MCF 10A (cell line): ENCODE results near the gene FRAS1. TPM values are rescaled to one million over a fixed set of nuclear protein-coding genes. Genes with fewer than 3 reads are reported as not detected.

Experiments used
- BruUV-seq: library from RNA; stranded (reverse); fragments of 400-500 nt; replicated peaks from 2 replicates; lab custom pipeline; 2021; lab: Mats Ljungman, UMichigan
- CTCF ChIA-PET: fragments of 300-600 bp; sonication (Branson Sonifier 250); formaldehyde crosslinking; extraction: SDS; loops from one replicate; lab custom pipeline; 2021; ENCODE audit warnings: antibody characterized with exemption, inconsistent platforms; lab: Yijun Ruan, JAX
- POLR2A ChIA-PET: fragments of 300-600, 350-650 bp; sonication (Branson Sonifier 250); formaldehyde crosslinking; extraction: SDS; loops from one replicate; lab custom pipeline; 2020; ENCODE audit warnings: antibody characterized with exemption, inconsistent platforms; lab: Yijun Ruan, JAX
- DNase-seq: peaks from one replicate; pipeline ENCODE4 v3.0.0-alpha.2; 2018; ENCODE audit not compliant: unreplicated experiment
- H3K27ac Mint-ChIP-seq: one replicate; pipeline ENCODE4 v1.8.0; 2022; ENCODE audit warnings: mild to moderate bottlenecking, low read depth, mixed read lengths; ENCODE audit not compliant: unreplicated experiment
- H3K27me3 Mint-ChIP-seq: one replicate; pipeline ENCODE4 v1.8.0; 2022; ENCODE audit warnings: mixed read lengths; ENCODE audit not compliant: insufficient read depth, unreplicated experiment
- H3K36me3 Mint-ChIP-seq: one replicate; pipeline ENCODE4 v1.8.0; 2022; ENCODE audit warnings: mild to moderate bottlenecking, moderate library complexity, mixed read lengths; ENCODE audit not compliant: insufficient read depth, unreplicated experiment
- H3K4me1 Mint-ChIP-seq: one replicate; pipeline ENCODE4 v1.8.0; 2022; ENCODE audit warnings: mixed read lengths; ENCODE audit not compliant: insufficient read depth, unreplicated experiment
- H3K4me3 Mint-ChIP-seq: one replicate; pipeline ENCODE4 v1.8.0; 2022; ENCODE audit warnings: mild to moderate bottlenecking, moderate library complexity, mixed read lengths; ENCODE audit not compliant: unreplicated experiment
- H3K9me3 Mint-ChIP-seq: one replicate; pipeline ENCODE4 v1.8.0; 2022; ENCODE audit warnings: mixed read lengths; ENCODE audit not compliant: unreplicated experiment
- intact Hi-C: fragments of 100-400 bp; cut with micrococcal nuclease; formaldehyde crosslinking; loops from 2 replicates; pipeline ENCODE4 v1.14.1; 2022
- total RNA-seq: library from RNA; stranded (reverse); gene quantifications from 2 replicates; pipeline ENCODE4 v1.2.3, GENCODE V29; 2022
- TF ChIP-seq, protein P1 (sequence below): fragments of 200-600 bp; IDR thresholded peaks from one replicate; pipeline ENCODE4 v1.8.0; 2022; ENCODE audit warnings: antibody characterized with exemption, mild to moderate bottlenecking; ENCODE audit not compliant: unreplicated experiment

The FRAS1 gene
- total RNA-seq, 1 experiment from 2014 or later, result 2.0 TPM

DNA sequence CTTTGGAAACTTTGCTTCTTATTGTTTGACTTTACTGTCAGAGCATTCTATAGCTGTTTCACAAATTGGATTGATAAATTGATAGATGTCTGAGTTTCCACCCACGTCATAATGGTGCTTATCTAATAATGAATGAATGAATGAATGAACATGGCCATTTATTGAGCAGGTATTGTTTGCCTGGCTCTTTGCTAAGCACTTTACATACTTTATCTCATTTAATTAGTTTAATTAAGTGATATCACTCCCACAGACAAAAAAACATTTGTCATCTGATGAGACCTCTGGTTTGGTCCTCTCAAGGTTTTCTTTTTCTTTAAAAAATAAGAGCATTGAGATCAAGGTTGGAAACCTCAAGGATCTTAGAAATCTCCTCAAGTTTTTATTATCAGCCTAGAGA is 2.8 kb downstream of the FRAS1 start:
- POLR2A ChIA-PET, result interaction anchor here (0.6 to 1.9 kb wide), 11 partner anchors 14 to 531 kb away, joined by 3 to 7 read pairs (median 3); partner anchors contain the start of gene MRPL1
- Mint-ChIP-seq H3K4me1 (peaks cover 19% of the 10 kb centered on the region), H3K27ac (no peak overlapping the region), H3K4me3 (no peak overlapping the region), H3K9me3 (no peaks in the 10 kb centered on the region), H3K27me3 (no peaks in the 10 kb centered on the region), H3K36me3 (no peaks in the 10 kb centered on the region)
- intact Hi-C loops, result loop anchor here (1.0 to 10.0 kb wide), 4 partner anchors 65 to 815 kb away; partner anchors contain the start of gene CNOT6L
- no TSS peak for BruUV-seq
- TF ChIP-seq, protein P1, sequence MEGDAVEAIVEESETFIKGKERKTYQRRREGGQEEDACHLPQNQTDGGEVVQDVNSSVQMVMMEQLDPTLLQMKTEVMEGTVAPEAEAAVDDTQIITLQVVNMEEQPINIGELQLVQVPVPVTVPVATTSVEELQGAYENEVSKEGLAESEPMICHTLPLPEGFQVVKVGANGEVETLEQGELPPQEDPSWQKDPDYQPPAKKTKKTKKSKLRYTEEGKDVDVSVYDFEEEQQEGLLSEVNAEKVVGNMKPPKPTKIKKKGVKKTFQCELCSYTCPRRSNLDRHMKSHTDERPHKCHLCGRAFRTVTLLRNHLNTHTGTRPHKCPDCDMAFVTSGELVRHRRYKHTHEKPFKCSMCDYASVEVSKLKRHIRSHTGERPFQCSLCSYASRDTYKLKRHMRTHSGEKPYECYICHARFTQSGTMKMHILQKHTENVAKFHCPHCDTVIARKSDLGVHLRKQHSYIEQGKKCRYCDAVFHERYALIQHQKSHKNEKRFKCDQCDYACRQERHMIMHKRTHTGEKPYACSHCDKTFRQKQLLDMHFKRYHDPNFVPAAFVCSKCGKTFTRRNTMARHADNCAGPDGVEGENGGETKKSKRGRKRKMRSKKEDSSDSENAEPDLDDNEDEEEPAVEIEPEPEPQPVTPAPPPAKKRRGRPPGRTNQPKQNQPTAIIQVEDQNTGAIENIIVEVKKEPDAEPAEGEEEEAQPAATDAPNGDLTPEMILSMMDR, result no peak
- CTCF ChIA-PET, result interaction anchor here (0.6 to 2.5 kb wide), 26 partner anchors 9 to 470 kb away, joined by 3 to 30 read pairs (median 4); no protein-coding TSS in a partner anchor
- no peak for DNase-seq

DNA sequence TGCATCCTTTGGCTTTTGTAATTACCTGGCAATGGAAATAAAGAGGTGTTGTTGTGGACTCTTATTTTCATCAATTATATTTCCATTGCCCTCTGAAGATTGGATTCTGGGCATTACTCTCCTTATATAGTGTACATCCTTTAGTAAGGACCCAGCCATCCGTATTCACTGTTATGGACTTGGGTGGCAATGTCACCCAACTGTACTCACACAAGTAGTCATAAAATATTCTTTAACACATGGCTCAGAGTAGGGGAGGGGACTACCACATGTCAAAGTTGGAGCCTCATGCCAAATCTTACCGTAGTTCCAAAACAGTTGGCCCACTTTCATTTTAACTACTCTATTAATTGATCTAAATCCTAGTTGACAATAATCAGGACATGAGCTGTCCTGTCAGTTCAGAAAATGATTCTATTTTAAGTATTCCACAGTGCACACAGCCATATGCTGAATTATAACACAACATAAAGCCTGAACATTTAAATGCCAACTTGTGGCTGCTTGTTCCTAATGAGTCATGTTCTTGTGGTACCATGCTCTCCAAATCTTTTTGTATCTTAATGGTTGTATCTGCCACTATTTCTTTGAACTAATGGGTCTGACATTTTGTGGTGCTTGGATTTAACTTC is 4.9 kb downstream of the FRAS1 start:
- Mint-ChIP-seq H3K4me1 (peaks cover 13% of the 10 kb centered on the region), H3K27ac (no peak overlapping the region), H3K4me3 (no peak overlapping the region), H3K9me3 (no peaks in the 10 kb centered on the region), H3K27me3 (no peaks in the 10 kb centered on the region), H3K36me3 (no peaks in the 10 kb centered on the region)
- TF ChIP-seq, protein P1, result no peak
- POLR2A ChIA-PET, result interaction anchor here (1.9 kb wide), 1 partner anchor 114 kb away, joined by 8 read pairs; no protein-coding TSS in a partner anchor
- BruUV-seq, result no TSS peak
- intact Hi-C loops, result no loop called here
- peak; percentile 62 for DNase-seq
- CTCF ChIA-PET, result interaction anchor here (0.5 to 0.9 kb wide), 2 partner anchors 15 to 457 kb away, joined by 3 read pairs; no protein-coding TSS in a partner anchor

DNA sequence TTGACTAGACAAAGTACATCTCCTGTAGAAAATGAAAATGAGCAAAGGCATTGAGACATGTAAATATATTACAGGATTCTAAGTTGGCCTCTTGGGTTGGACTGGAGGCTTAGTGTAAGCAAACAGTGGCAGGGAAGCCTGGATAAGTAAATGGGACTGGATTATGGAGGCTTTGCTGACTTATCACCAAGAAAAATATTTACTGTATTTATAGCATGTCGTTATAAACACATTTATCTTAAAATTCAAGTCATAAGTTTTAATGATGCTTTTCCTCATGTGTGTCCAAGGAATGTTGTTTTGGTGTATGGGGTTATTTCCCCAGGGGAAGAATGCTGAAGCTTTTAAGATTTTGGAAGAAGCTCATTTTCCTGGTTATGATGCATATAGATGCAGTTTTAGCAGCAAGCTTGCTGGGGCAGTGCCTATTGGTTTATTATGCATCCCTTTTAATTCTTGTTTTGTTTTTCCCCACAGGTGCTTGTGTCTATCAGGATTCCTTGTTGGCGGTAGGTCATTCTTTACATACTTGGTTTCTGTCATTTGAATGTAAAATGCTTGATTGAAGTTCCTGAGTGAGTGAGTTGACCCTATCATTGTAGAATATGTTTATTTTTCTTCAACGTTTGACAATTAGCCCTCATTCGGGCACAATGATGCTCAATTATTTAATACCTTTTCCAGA is 8.5 kb downstream of the FRAS1 start:
- no peak for DNase-seq
- no TSS peak for BruUV-seq
- H3K36me3 Mint-ChIP-seq, result no peaks in the 10 kb centered on the region
- H3K27me3 Mint-ChIP-seq, result no peaks in the 10 kb centered on the region
- H3K9me3 Mint-ChIP-seq, result no peaks in the 10 kb centered on the region
- ChIA-PET CTCF (interaction anchor here (0.7 kb wide), 1 partner anchor 53 kb away, joined by 4 read pairs; no protein-coding TSS in a partner anchor), POLR2A (interaction anchor here (0.5 to 0.6 kb wide), 2 partner anchors 110 to 416 kb away, joined by 3 read pairs; no protein-coding TSS in a partner anchor)
- peaks cover 13% of the 10 kb centered on the region for H3K4me1 Mint-ChIP-seq
- no peak overlapping the region for H3K27ac Mint-ChIP-seq
- TF ChIP-seq, protein P1, result no peak
- H3K4me3 Mint-ChIP-seq, result no peak overlapping the region
- intact Hi-C loops, result no loop called here

DNA sequence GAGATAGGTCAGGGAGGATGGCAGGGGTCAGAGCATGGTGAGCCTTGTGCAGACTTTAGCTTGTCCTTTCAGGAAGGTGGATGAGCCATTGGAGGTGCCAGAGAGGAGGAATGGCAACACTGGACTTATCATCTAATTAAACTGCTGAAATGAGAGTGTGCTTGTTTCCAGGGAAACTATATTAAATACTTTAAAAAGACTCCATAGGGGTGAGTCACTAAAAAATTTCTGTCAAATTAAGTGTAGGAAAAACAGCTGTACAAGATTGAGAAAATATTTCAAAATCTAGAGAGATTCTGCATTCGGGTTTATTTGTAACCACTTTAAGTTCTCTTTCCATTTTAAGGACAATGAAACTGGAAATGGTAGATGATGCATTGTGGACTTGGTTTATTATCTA is 11.4 kb downstream of the FRAS1 start:
- intact Hi-C loops, result no loop called here
- Mint-ChIP-seq H3K4me3 (no peak overlapping the region), H3K4me1 (no peaks in the 10 kb centered on the region), H3K9me3 (no peaks in the 10 kb centered on the region), H3K27ac (no peak overlapping the region), H3K27me3 (no peaks in the 10 kb centered on the region), H3K36me3 (no peaks in the 10 kb centered on the region)
- POLR2A ChIA-PET, result interaction anchor here (0.6 kb wide), 3 partner anchors 155 to 403 kb away, joined by 3 read pairs; no protein-coding TSS in a partner anchor
- TF ChIP-seq, protein P1, result no peak
- CTCF ChIA-PET, result interaction anchor here (2.2 kb wide), 1 partner anchor 9 kb away, joined by 8 read pairs; no protein-coding TSS in a partner anchor
- DNase-seq, result no peak
- BruUV-seq, result no TSS peak
